Measurements from ENCODE around the gene PRDM15. TPM values are rescaled to one million over a fixed set of nuclear protein-coding genes. Genes with fewer than 3 reads are reported as not detected.

Gene PRDM15
- total RNA-seq, 1 donor = 7.2 TPM

DNA sequence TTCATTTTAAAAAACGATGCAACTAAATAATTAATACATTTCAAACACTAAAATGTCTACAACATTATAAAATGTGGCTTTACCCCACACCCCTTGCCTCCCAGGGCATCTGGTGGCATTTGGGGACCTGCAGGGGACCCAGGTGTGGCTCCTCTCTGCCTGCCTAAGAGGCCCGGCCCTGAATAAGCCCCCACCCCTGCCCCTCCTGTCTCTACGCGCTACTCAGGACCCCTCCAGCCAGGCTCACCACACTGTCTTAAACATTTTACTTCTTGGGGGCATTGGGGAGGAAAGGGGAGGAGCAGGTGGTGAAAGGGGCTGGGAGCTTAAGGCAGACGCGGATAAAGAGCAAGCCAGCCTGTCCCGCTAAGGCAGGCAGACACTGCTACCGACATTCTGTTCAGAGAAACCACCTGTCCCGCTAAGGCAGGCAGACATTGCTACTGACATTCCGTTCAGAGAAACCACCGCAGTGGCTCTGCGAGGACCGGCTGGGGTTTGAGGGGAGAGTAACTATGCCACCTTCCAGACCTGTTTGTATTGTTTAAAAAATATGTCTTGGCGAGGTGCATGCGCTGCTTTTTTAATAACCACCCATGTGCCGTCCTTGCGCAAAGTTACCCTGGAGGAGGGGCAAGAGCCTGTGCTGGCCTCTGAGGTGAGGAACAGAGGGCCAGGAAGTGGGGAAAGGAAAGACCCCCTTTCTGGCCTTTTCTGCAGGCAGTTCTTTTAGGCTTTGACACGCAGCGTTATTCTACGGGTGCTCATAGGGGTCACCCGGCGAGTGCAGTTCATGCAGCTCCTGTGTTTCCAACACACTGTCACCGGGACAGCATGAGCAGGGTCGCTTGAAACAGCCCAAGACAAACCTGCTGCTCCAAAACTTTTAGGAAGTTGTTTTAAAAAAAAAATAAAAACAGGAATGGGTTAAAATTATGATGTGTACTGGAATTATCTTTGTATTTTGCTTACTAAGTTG is 61.0 kb downstream of the PRDM15 start:
- TF ChIP-seq, protein P1, sequence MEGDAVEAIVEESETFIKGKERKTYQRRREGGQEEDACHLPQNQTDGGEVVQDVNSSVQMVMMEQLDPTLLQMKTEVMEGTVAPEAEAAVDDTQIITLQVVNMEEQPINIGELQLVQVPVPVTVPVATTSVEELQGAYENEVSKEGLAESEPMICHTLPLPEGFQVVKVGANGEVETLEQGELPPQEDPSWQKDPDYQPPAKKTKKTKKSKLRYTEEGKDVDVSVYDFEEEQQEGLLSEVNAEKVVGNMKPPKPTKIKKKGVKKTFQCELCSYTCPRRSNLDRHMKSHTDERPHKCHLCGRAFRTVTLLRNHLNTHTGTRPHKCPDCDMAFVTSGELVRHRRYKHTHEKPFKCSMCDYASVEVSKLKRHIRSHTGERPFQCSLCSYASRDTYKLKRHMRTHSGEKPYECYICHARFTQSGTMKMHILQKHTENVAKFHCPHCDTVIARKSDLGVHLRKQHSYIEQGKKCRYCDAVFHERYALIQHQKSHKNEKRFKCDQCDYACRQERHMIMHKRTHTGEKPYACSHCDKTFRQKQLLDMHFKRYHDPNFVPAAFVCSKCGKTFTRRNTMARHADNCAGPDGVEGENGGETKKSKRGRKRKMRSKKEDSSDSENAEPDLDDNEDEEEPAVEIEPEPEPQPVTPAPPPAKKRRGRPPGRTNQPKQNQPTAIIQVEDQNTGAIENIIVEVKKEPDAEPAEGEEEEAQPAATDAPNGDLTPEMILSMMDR (IDR thresholded peaks at IDR 0.05; ENCODE audit: extremely low read depth, low read depth, low read length) = no peak
- no peaks in the 10 kb centered on the region for H4K20me1 ChIP-seq (ENCODE audit: insufficient read depth, low read length)
- peaks cover 7% of the 10 kb centered on the region for H3K4me1 ChIP-seq (ENCODE audit: insufficient read depth, low read length)
- no peaks in the 10 kb centered on the region for H3K9me3 ChIP-seq (ENCODE audit: low read depth, low read length)
- H3K4me2 ChIP-seq (ENCODE audit: insufficient read depth, low read length) = no peak overlapping the region
- no peaks in the 10 kb centered on the region for H3K27me3 ChIP-seq (ENCODE audit: insufficient read depth, low read length)
- H3K27ac ChIP-seq (ENCODE audit: low read depth, low read length) = no peak overlapping the region
- H3K36me3 ChIP-seq (ENCODE audit: insufficient read depth, low read length) = no peaks in the 10 kb centered on the region
- H3K79me2 ChIP-seq (ENCODE audit: insufficient read depth, low read length) = no peaks in the 10 kb centered on the region
- peak; percentile 69 for DNase-seq (ENCODE audit: insufficient read length, low spot score, missing footprints)
- no peak overlapping the region for H2AFZ ChIP-seq (ENCODE audit: low read length)
- H3K4me3 ChIP-seq (ENCODE audit: insufficient read depth, low read length) = no peak overlapping the region

- H3K4me1 ChIP-seq (ENCODE audit: insufficient read depth, low read length) = peaks cover 7% of the 10 kb centered on the region
- no peaks in the 10 kb centered on the region for H4K20me1 ChIP-seq (ENCODE audit: insufficient read depth, low read length)
- TF ChIP-seq, protein P1 (IDR thresholded peaks at IDR 0.05; ENCODE audit: extremely low read depth, low read depth, low read length) = peak; percentile 90
- H3K36me3 ChIP-seq (ENCODE audit: insufficient read depth, low read length) = no peaks in the 10 kb centered on the region
- no peak overlapping the region for H3K4me3 ChIP-seq (ENCODE audit: insufficient read depth, low read length)
- DNase-seq (ENCODE audit: insufficient read length, low spot score, missing footprints) = peak; percentile 98
- peak overlapping the region; percentile 36 for H3K27ac ChIP-seq (ENCODE audit: low read depth, low read length)
- no peaks in the 10 kb centered on the region for H3K79me2 ChIP-seq (ENCODE audit: insufficient read depth, low read length)
- H2AFZ ChIP-seq (ENCODE audit: low read length) = no peak overlapping the region
- H3K9me3 ChIP-seq (ENCODE audit: low read depth, low read length) = no peaks in the 10 kb centered on the region
- H3K4me2 ChIP-seq (ENCODE audit: insufficient read depth, low read length) = no peak overlapping the region
- no peaks in the 10 kb centered on the region for H3K27me3 ChIP-seq (ENCODE audit: insufficient read depth, low read length)
Observed at GRCh38 chr21:41817228-41817627, 61.9 kb downstream of the PRDM15 start.

DNA sequence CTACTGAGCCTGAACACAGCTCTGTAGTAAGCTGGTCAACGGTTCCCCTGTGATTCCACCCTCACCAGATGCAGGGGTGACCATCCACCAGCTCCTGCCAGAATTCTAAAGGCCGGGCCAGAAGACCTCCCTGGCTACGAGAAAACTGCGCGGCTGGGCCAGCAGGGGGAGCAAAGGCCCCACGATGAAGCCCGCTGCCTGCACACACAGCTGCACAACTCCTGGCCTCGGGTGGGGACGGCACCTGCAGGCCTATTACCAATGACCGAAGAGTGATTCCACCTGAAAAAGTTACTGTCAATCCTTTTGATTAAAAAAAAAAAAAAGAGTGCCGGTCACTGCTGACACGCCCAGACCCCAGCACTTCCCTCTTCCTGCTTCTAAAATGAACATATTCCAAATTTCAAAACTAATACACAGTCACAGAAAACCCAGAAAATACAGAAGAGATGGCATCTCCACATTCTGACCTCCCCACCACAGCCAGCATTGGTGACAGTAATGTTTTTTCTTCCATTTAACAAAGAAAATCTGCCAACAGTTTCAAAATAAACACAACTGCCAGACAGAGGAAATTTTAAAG is 62.5 kb downstream of the PRDM15 start:
- Histone ChIP-seq H3K79me2 (ENCODE audit: insufficient read depth, low read length) (no peaks in the 10 kb centered on the region), H3K4me1 (ENCODE audit: insufficient read depth, low read length) (peaks cover 7% of the 10 kb centered on the region), H3K27me3 (ENCODE audit: insufficient read depth, low read length) (no peaks in the 10 kb centered on the region), H3K9me3 (ENCODE audit: low read depth, low read length) (no peaks in the 10 kb centered on the region), H2AFZ (ENCODE audit: low read length) (no peak overlapping the region), H4K20me1 (ENCODE audit: insufficient read depth, low read length) (no peaks in the 10 kb centered on the region), H3K27ac (ENCODE audit: low read depth, low read length) (peak overlapping the region; percentile 36), H3K36me3 (ENCODE audit: insufficient read depth, low read length) (no peaks in the 10 kb centered on the region), H3K4me3 (ENCODE audit: insufficient read depth, low read length) (no peak overlapping the region), H3K4me2 (ENCODE audit: insufficient read depth, low read length) (no peak overlapping the region)
- TF ChIP-seq, protein P1 (IDR thresholded peaks at IDR 0.05; ENCODE audit: extremely low read depth, low read depth, low read length) = peak; percentile 78
- peak; percentile 98 for DNase-seq (ENCODE audit: insufficient read length, low spot score, missing footprints)
